HG02759 (cell line): ENCODE measurements around the gene SLC37A2.
"Not testable (repeated sequence)": the region's sequence is repeated elsewhere in the genome, so short reads cannot be mapped to it uniquely, and the experiment has no call there.

Experiments used
- ATAC-seq: cut with Tn5 transposase; IDR thresholded peaks from one replicate; pipeline ENCODE4 v1.9.1; 2021; ENCODE audit warnings: mild to moderate bottlenecking, moderate library complexity; ENCODE audit not compliant: unreplicated experiment

The SLC37A2 gene

GRCh38 chr11:125062931-125063428 lies at the start of gene SLC37A2:
TSS of gene SLC37A2 (plus strand) at chr11:125063305. CDS start at chr11:125063368, 63 bp downstream.
- peak; percentile 90 for ATAC-seq

- no peak for ATAC-seq
Observed at GRCh38 chr11:125016413-125016812, 46.7 kb upstream of the SLC37A2 start.

GRCh38 chr11:125020342-125020741 lies 42.8 kb upstream of the SLC37A2 start:
- no peak for ATAC-seq

GRCh38 chr11:125022551-125022950 lies 40.6 kb upstream of the SLC37A2 start:
- no peak for ATAC-seq

GRCh38 chr11:125025968-125026367 lies 37.1 kb upstream of the SLC37A2 start:
- ATAC-seq, result no peak

- ATAC-seq, result not testable (repeated sequence)
Observed at GRCh38 chr11:125029431-125029830, 33.7 kb upstream of the SLC37A2 start.

- ATAC-seq, result no peak
Observed at GRCh38 chr11:125036933-125037332, 26.2 kb upstream of the SLC37A2 start.

GRCh38 chr11:125049164-125049792 lies 13.8 kb upstream of the SLC37A2 start:
- no peak for ATAC-seq

GRCh38 chr11:125052047-125052446 lies 11.1 kb upstream of the SLC37A2 start:
- no peak for ATAC-seq

- no peak for ATAC-seq
Observed at GRCh38 chr11:125053167-125053566, 9.9 kb upstream of the SLC37A2 start.

GRCh38 chr11:125055107-125055715 lies 7.9 kb upstream of the SLC37A2 start:
- ATAC-seq, result no peak

- ATAC-seq, result not testable (repeated sequence)
Observed at GRCh38 chr11:125056111-125056510, 7.0 kb upstream of the SLC37A2 start.

- no peak for ATAC-seq
Observed at GRCh38 chr11:125056931-125057692, 6.0 kb upstream of the SLC37A2 start.

- ATAC-seq, result no peak
Observed at GRCh38 chr11:125057693-125058016, 5.5 kb upstream of the SLC37A2 start.

- ATAC-seq, result no peak
Observed at GRCh38 chr11:125061281-125061680, 1.8 kb upstream of the SLC37A2 start.

GRCh38 chr11:125062218-125062930 lies 731 bp upstream of the SLC37A2 start:
- no peak for ATAC-seq

GRCh38 chr11:125063429-125064043 lies 431 bp downstream of the SLC37A2 start:
- peak; percentile 23 for ATAC-seq

- ATAC-seq, result no peak
Observed at GRCh38 chr11:125064070-125064469, 965 bp downstream of the SLC37A2 start.

- no peak for ATAC-seq
Observed at GRCh38 chr11:125068368-125068767, 5.3 kb downstream of the SLC37A2 start.

- ATAC-seq, result no peak
Observed at GRCh38 chr11:125069008-125069407, 5.9 kb downstream of the SLC37A2 start.

GRCh38 chr11:125069796-125070195 lies 6.7 kb downstream of the SLC37A2 start:
- ATAC-seq, result no peak
